HG03108 (cell line): Measurements from ENCODE around the gene TGFB1I1.
"Not testable (repeated sequence)": the region's sequence is repeated elsewhere in the genome, so short reads cannot be mapped to it uniquely, and the experiment has no call there.

Source experiments
- ATAC-seq: cut with Tn5 transposase; IDR thresholded peaks from one replicate; pipeline ENCODE4 v1.9.1; 2021; ENCODE audit warnings: moderate library complexity; ENCODE audit not compliant: unreplicated experiment

The TGFB1I1 gene

DNA sequence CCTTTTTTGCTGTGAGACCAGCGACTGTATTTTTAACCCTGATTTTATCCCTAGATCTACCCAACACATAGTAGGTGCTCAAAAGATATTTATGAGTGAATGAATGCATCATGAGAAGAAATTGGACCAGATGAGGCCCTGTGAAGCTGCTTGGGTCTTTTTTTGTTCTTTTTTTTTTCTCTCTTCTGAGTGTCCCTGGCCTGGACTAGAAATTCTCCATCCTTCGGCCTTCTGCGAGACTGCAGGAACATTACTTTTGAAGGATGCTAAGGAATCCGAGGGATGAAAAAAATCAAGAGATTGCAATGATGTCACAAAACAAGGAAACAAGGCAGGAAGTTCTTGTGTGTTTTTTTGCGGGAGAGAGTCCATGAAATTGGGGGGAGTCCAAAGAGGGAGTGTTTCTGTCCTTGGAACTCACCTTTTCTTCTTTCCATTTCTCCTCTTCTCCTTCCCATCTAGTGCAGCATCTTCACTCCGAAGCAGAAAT, 36.8 kb downstream of the TGFB1I1 start:
- ATAC-seq: no peak

DNA sequence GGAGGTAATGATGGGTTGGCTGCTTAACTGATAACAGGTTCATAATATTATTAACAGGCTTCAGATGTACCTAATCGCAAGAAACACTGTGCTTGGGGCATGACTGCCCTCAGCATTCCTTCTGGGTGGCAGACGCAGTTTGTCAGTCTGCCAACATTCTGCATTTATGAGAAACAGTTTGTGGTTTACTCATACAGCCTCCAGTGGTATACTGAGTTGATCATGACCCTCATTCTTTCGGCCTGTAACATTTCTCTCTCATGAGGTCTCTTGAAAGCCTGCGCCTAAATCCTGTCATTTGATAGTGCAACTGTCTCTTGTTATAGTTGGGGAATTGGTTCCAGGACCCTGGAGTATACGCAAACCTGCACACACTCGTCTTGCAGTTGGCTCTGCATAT, 41.2 kb downstream of the TGFB1I1 start:
- no peak for ATAC-seq

DNA sequence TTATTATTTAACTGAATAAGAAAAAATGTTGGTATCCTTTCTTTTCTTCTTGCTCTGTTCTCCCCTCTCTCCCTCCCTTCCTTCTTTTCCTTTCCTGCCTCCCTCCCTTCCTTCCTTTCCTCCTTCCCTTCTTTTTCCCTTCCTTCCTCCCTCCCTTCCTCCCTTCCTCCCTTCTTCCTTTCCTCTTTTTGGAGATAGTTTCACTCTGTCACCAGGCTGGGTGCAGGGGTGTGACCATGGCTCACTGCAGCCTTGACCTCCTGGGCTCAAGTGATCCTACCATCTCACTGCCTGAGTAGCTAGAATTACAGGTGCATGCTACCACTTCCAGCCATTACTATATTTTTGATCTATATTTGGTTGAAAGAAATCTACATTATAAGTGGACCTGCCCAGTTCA, 41.9 kb downstream of the TGFB1I1 start:
- no peak for ATAC-seq

DNA sequence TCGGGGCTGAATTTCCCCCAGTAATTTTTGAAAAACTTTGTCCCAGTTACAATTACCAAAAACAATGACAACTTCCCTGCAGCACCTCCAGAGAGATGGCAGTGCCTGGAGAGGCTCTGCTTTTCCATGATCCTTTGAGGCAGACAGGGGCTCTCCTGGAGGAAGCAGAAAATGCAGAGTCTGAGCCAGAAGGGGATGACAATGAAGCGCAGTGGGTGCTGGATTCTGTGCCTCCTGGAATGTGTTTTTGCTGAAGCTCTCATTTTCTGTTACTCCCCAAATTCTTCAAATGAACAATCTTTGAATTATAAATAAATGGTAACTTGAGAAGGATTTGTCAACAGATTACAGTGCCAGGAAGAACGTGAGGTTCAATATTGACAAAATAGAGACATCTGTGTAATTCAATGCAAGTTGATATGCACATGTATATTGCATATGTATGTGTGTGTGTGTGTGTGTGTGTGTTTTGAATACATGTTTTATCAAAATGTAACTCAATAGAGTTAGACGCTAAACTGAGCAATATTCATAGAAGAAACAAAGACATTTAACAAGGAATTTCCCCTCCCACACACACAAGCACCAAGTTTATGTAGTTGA, 45.9 kb downstream of the TGFB1I1 start:
- no peak for ATAC-seq

DNA sequence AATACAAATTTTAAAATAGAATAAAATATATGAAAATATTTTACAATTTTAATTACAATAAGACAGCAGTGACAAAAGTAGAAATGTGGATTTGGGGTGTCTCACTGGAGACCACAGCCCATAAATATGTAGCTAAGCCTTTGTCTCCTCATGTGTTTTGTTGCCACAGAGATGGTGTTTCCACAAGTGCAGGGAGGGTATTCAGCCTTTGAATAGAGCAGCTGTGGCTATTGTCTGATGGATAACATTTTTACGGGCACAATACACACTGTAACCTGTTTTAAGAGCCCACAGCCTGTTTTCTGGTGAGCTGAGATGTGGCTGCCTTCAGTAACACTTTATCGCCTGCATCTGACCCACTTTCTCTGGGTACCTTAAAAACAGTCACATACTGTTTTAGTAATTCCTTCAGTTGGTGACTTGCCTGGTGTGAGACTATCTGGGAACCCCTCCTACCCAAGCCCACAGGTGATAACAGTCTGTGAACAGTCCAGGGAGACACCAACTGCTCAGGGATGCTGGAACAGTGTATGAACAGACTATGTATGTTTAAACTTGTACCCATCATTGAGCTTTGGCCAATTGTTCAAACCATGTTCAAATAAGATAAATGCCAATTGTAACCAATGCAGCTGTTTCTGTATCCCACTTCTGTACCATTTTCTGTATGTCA, 47.9 kb downstream of the TGFB1I1 start:
- ATAC-seq: no peak

DNA sequence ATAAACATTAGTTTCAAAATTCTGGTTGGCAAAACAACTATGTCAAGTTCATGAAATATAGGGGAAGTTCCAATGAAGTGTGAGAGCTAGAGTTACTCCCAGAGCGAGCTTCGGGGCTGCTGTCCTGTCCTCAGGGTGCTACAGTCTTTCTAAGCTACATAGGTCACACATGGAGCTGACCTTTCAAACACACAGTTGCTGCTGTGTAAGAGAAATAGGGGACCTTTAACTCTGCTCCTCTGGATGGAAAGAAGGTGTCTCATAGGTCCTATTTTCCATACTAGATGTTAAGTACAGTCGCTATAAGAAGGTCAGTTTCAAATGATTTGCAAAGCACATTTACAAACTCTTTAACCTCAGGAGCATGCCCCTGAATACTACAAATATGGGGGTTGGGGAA, 49.4 kb downstream of the TGFB1I1 start:
- no peak for ATAC-seq

DNA sequence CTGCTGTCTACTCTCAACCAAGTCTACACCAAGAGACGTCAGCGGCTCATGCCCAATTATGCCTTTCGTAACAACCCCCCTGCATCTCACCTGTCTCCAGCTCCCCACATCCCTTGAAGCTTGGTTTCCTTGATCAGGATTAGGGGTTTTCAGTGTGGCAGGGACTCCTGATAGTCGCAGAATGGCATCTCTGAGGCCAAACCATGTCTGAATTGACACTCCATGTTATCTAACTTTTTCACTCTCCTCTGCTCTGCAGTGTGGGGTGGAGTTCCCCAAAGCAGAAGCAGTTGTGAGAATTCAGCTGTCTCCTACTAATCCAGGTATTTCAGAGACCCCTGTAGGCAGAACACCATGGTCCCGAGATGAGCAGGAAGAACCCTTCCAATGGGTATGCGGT, 50.1 kb downstream of the TGFB1I1 start:
- ATAC-seq: no peak

DNA sequence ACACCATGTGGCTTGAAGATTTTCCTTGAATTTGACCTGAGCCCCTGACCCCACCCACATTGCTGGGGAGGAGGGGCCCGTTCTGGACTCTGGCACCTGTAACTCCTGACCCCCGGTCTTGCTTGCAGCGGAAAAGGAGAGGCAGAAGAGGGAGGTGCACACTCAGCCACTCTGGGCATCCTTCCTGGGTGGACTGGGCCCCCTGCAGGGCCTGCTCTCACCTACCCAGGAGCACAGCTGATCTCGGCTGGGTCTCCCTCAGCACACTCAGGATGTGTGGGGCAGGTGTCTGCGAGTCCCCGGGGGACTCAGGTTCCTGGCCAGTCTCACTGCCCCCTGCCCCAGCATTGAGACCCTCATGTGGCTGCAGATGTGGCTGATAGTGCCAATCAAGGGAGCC, 51.8 kb downstream of the TGFB1I1 start:
- not testable (repeated sequence) for ATAC-seq

DNA sequence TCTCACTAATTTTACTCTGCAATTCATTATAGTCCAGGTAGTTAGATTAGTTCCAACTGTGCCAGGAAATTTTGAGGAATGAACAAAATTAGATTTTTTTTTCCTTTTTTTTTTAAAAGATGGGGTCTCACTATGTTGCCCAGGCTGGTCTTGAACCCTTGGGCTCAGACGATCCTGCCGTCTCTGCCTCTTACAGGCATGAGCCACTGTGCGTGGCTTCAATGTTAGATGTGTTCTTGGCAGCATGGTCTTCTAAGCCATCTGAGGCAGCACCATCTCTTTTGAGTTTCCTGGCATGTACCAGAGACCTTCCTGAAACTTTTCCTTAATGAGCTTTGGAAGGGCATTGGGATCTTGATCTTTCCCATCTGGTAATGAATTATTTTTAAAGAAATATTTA, 53.2 kb downstream of the TGFB1I1 start:
- ATAC-seq: no peak
